Activated T-cell treated with anti-CD3 and anti-CD28 coated beads for 24 hours (primary cell): ENCODE measurements around the gene GGACT.
A peak's percentile ranks its signal among the peaks of the same experiment; 100 is the strongest.
"Not testable (repeated sequence)": the region's sequence is repeated elsewhere in the genome, so short reads cannot be mapped to it uniquely, and the experiment has no call there.

ENCODE experiments used
- DNase-seq: peaks from one replicate; pipeline ENCODE4 v3.0.0-alpha.2; 2020; ENCODE audit warnings: low read depth

The GGACT gene

DNA sequence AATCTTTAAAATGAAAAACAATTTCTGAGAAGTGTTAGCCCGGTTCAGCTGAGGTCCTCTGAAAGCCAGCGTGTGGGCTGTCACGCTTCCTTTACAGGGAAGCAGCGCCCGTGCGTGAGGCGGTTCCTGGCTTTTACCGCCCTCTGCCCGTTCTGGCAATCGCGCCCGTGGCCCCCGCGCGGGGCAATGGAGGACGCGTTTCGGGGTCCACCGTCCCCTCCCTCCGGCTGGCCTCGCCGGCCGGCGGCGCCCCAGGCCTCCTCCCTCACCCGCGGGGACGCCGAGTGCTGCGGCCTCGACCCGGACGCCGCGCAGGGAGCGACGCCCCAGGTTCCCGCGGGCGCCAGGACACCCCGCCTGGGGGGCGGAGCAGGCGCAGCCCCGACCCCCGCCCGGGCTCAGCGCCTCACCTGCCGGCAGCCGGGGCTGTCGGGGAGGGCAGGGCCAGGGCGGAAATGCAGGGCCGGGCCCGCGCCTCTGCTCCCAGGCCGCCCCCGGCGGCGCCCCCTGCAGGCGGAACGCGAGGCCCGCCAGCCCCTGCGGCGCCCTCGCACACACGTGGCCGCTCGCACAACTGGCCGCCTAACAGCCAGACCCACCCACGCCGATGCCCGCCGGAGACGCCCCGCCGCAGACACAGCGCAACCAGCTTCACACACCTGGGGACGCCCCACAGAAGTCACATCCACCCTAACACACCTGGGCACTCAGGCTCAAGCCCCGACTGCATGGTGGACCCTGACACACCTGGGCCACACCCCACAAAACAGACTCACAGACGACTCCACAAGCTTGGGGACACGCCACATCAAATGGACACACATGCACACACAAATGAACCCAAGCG lies at the start of gene GGACT:
Gene GGACT, minus strand, starts transcription at position 459 of the 847 bp plus-strand sequence. CDS start 56,198 bp downstream, outside the sequence.
- DNase-seq = peak; percentile 74

DNA sequence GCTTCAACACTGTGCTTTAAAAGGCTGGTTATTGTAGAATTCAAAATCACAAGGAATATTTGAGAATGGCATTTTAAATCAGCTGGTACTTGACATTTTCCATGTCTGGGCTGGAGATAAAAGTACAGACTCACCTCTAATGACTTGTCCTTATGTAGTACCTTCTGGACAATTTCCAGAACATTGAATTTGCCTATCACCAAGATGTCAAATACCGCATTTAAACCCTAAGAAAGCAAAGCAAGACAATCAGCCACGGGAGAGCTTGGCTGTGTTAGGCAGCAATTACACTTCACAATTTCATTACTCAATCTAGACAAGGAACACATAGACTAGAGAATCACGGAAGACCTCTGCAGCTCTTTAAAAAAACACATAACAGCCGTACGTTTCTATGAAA lies 49.2 kb upstream of the GGACT start:
- no peak for DNase-seq

DNA sequence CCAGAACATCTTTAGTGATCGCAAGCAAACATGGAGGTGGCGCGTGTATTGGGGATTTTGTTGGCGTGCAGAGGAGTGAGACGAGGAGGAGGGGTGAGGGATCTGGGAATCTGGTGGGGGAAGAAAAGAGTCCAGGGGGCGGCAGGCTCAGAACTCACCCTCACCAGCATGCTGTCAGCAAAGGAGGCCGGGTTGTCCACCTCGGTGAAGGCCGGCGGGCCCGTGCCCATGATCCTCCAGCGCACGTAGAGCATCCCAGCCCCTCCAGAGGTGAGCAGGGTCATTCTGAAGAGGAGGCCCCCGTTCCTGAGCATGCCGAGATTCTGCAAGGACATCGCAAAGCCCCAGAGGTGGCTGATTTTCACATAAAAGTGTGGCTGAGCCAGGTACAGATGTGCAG lies 48.8 kb upstream of the GGACT start:
- DNase-seq = no peak

DNA sequence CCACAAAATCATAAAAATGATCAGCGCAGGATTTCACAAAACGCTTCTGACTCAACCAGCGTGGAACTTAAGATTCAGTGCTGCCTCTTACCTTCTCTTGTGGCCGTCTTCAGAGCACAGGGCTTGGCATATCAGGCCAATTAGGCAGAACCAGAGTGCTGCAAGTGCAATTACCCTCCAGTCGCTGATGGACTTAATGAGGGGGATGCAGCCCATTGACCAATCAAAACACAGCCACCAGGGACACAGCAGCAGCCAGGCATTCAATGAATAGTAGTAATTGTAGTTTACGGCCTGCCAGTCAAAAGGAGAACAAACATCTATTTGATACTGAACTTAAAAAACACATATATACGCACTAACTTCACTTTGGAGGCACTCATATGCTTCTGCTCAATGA lies 47.9 kb upstream of the GGACT start:
- DNase-seq = no peak

DNA sequence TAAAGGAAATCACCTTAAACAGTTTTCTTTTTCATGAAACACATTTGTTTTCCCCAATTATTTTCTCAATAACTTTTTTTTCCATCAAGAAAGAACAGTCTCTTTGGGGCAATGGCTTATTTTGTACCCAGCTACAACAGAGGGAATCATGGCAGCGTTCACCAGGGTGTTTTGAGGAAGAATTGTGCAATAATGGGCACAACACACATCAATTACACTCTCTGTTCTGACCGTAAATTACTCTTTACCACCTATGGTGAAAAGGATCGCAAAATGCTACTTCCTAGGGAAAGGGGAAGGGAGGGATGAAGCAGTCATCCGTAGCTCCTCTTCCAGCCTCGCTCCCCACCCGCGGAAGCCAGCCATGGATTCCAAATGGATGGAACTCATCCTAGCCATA lies 47.4 kb upstream of the GGACT start:
- DNase-seq = no peak

DNA sequence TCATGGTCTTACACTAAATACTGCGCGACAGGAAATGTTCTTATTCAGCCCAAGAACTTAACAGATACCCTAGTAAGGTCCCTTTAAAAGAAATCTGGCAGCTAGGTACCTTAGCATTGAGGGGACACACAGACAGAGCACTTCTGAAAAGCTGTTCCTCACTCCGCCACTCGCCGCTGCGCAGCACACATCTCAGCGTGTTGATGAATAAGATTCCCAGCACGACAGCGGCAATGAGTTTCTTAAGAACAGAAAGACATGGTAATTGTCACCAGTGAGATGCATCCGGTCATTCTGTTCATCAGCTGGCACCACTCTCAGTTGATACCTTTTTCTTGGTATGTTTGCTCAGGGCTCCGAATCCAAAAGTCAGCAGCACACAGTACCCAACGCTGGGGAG lies 46.1 kb upstream of the GGACT start:
- no peak for DNase-seq

DNA sequence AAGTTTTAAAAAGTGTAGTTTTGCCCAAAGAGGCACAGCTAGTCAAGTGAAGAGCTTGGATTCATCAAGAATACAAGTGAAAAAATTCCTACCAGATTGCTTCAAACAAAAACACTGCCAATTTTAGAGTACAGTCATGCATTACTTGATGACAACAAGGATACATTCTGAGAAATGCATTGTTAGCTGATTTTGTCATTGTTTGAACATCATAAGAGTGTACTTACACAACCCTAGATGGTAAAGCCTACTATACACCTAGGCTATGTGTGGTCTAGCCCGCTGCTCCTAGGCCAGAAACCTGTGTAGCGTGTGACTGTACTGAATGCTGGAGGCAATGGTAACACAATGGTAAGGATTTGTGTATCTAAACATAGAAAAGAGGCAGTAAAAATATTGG lies 44.9 kb upstream of the GGACT start:
- DNase-seq = no peak

DNA sequence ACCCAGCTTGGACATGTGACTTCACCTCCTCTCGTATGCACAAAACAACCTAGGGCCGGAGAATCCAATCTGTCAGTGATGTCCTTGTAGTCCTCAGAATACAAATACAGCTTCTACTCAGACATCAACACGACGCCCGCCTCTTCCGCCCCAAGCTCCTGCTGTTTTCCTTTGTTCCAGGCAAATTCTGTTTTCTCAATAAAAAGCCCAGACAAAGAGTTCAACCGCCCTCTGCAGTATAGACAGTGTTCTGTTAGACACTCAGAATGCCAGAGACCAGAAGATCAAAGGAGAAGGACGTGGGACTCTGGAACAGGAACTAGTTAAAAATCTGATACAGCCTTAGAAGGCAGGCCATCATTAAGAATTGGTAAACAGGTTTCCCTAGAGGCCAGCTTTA lies 42.0 kb upstream of the GGACT start:
- DNase-seq = no peak

DNA sequence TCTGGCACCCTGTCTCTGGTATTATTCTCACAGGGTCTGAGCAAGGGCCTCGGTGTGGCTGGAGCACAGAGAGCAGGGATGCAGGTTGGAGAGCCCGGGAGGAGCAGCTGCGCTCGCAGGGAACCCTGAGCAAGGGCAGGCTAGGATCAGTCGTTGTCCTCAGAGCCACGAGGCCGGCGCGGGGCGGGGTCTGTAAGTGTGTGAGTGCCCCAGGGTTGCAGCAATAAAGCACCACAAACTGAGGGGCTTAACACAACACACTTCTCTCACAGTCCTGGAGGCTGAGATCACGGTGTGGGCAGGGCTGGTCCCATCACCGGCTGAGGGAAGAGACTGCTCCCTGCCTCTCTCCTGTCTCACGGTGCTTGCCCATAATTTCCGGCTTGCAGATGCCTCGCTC lies 38.5 kb upstream of the GGACT start:
- no peak for DNase-seq

DNA sequence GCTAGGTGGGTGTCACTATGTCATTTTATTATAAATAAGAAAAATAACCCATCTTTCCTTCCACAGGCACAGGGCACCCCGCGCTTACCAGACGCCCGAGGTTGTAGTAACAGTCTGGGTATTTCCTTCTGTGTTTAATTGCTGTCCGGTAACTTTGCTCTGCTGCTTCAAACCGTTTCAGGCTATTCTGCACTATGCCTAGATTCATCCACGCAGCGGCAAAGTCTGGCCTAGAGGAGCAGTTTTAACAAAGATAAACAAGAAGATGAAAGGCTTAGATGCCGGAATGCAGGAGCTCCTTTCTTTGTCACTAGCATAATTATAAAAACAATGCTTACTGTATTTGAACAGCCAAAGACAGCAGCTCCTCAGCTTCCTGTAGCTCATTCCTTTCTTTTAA lies 36.9 kb upstream of the GGACT start:
- DNase-seq = no peak

DNA sequence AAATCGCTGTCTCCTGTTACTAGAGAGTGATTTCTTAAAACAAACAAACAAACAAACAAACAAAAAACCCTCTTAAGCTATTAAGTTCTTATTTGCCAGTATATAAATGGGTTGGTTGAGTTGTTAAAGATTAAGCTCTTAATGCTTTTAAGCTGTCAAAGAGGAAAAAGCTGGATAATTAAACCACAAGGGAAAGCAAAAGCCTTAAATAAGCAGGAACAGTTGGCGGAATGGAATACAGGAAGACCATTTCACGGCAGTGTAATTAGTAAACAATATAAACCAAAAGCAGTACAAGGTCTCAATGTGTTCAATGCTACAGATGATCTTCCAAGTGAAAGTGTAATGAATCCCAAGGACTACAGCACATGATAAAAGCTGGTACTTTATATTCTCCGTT lies 32.2 kb upstream of the GGACT start:
- DNase-seq = no peak

DNA sequence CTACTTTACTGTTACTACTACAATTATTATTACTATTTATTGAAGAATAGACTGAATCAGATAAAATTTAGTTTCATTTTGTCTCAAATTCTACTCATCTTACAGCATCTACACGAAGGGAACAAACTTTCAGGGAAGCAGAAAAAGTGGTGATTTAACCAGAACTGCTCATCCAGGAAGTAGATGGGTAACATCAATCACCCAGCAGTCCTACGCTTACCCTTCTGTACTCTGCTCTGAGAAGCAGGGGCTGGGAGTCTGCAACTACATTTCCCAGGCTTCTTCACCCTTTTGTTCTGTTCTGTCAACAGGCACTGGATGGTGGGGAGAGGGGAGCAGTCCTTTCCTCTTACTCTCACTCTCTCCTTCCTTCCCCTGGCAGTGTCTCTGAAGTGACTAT lies 31.4 kb upstream of the GGACT start:
- DNase-seq = no peak

DNA sequence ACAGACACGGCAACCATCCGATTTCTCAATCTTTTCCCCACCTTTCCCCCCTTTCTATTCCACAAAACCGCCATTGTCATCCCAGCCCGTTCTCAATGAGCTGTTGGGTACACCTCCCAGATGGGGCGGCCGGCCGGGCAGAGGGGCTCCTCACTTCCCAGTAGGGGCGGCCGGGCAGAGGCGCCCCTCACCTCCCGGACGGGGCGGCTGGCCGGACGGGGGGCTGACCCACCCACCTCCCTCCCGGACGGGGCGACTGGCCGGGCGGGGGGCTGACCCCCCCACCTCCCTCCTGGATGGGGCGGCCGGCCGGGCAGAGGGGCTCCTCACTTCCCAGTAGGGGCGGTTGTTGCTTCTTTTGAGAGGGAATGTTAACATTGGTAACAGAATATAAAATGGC lies 30.3 kb upstream of the GGACT start:
- not testable (repeated sequence) for DNase-seq

DNA sequence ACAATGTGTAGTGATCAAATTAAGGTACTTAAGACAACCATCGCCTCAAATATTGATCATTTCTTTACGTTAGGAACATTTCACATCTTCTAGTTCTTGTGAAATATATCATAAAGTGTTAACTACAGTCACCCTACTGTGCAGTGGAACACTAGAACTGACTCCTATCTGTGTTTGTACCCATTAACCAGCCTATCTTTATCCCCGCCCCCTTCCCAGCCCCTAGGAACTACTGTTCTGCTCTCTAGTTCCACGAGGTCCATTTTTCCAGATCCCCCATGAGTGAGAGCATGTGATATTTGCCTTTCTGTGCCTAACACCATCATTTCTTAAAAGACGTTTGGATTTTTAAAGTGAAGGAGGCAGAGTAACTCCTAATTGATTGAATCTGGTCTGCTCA lies 24.4 kb upstream of the GGACT start:
- no peak for DNase-seq

DNA sequence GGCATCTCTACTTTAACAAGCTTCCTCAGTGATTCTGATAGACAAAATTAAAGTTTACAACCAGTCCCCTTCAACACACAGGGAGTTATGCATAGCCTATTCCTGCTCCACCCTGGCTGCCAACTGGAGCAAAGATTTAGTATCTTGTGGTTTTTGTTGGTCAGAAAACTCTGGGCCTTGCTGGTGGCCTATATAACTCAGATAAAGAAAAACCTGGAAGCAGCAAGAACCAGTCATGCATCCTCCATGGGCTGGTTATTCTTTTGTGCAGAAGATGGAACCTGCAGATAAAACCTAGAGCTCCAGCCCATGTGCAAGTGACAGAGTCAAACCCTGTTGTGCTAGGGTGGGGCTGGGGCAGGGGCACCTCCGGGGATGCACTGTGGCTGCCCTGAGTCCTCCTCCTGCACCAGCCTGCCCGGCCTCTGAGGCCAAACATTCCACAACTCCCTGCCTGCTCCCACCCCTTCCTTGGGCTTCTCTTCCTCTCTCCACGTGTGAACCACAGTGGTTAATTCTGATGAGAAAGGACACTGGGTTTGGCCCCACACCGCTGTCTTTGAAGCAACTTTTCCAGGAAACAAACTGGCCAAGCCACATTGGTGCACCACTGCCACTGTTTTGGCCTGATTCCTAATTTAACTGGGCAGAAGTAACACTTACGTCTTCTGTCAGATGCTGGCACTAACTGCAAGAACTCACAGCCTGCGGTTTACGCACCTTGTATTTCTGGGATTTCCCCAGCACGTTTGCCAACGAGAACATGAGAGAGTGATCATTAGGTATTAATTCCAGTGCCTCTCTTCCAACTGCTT lies 23.3 kb upstream of the GGACT start:
- no peak for DNase-seq

DNA sequence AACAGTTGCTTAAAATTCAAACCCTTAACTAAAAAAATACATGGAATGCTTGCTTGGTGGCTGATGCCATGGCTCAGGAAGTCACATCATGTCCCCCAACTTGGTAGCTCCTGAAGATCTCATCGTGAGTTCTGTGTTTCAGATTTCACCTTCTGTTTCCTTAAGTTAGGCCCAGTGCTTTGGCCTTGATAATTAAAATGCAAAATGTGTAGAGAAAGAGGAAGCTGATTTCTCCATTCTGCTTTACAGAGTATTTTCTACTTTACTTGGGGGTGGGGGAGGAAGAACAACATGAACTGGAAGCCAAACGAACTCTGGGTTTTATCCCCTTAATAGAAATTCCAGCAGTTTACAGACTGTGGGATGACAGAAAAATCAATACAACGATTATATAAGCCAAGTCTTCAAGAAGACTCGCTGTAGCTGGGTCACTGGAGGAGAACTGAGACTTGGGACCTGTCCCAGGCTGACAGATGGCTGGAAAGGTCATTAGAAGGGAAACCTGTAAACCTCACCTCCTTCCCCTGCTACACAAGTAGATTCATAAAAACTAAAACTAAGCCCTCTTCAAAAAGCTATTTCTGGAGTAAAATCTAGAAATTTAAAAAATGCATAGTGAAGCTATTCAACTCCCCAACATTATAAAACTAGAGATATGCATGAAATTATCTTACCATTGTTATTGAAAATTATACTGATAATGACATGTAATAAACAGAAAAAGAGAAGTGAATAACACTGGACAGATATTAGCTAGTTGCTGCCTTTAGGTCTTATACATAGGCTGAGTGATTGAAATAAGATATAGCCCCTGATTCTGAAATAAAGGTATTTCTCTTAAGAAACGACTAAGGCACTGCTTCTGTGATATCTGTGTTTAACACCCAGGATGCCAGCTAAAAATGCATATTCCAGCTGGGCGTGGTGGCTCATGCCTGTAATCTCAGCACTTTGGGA lies 22.1 kb upstream of the GGACT start:
- DNase-seq = no peak

DNA sequence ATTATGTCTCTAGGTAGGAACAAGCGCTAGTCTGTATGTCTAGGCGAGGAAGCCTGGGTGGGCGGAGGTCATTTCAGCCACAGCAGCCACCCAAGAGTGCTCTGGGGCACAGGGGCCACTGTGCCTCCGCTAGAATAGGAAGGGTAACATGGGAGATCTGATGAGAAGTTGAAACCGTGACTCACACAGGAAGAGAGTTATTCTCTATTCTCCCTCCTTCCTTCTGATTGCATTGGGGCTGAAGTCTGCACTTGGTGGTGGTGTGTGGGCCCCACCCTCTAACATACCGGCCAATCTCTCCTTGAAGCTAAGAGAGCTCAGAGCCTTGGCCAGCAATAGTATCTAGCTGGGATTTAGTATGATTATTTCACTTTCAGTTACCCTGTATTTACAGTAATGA lies 20.3 kb upstream of the GGACT start:
- no peak for DNase-seq

DNA sequence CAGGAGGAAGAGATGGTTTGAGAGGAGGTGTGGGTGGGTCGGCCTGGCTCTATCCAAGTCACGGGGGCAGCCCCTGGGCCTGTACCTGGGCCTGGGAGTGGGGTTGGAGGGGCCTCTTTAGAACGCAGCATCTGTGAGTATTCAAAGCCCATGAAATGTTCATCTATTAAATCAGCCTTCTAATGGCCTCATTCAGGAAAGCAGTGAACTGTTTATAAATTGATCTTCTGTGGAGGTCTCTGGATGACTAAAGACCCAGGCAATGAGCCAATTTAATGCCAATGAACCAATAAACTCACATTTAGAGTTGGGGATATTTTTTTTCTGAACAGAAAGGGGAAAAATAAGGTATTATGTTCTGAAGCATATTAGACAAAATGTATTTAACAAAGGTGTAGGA lies 19.9 kb upstream of the GGACT start:
- DNase-seq = no peak

DNA sequence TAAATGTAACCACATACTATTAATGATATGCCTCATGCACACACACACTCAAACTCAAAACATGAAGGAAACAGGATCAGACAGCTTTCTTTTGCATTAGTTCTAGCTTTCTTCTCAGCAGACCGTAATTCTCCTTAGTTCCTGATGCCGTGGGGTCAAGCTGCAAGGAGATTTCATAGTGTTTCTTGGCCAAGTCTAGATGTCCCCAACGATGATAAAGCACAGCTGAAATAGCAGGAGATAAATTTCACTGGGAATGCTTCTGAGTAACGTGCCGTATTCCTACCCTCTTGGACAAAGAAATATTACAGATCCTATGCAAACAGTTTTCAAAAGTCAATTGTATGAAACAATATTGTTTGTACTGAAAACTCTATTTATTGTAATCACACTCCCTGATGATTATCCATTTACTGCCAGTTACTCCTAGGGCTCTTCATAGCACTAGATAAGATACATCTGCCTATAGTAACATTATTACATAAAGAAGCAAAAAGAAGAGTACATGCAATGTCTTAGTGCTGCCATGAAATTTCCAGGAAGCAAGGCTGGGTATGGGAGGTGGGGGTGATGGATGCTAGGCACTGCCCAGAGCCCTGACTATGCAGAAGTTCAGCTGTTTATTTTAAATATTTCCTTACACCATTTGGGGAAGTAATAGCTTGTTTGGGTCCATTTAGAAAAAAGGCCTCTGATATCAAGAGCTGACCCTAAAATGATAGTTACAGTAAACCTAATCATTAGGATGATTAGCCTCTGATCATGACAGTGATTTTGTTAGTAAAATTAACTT lies 16.5 kb upstream of the GGACT start:
- no peak for DNase-seq

DNA sequence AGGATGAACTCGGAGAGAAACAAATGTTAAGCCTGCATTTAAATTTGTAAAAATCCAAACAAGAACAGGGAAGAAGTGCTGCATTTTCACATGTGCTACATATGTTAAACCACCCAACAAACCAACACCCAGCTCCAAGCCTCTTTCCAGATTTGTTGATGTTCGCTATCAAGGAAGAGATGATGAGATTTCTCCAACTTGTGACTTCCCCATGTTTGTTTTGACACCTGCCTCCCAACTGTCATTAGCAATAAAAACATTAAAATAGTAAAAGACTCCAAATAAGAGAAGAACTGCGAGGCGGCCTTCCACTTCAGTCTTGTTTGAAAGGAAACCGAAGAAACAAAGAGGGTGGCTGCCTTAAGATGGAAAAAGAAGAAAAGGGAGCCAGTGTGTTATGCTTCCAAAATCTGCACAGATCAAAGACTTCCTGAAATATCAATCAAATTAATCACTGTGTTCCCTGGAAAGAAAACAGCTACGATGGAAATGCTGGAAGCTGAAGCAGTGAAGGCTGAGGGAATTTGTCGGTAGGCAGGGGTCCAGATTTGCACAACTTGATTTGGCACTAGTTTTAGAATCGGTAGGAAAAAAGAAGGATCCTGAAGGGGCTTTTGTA lies 14.0 kb upstream of the GGACT start:
- DNase-seq = no peak

DNA sequence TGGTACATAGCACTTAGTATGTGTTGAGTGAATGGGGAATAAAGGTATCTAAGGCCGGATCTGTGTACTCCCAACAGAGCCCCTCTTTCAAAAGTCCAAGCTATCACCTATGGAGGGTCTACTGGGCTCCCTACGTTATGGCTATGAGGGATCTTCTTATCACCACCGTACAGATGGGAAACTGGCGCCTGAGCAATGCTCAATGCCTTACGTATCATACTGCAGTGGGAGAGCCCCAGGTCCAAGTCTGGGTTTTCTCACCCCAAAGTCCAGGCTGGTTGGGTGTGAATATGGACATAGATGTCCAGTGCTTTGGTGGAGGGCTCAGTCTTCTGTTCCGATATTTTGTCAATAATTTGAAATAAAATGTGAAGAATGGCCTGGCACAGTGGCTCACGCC lies 13.1 kb upstream of the GGACT start:
- no peak for DNase-seq
